Kidney (tissue), 14 donors: Measurements from ENCODE around the gene NME7. TPM values are rescaled to one million over a fixed set of nuclear protein-coding genes. Genes with fewer than 3 reads are reported as not detected.

Experiments used
- DNase-seq, 5 donors: peaks; one replicate each; pipeline ENCODE4 v3.0.0-alpha.2; 2013 to 2020
- FAIRE-seq: peaks from 2 replicates; lab custom pipeline; 2012; peaks lifted over from hg19 to GRCh38; lab: Jason Lieb, UNC
- H3K27ac ChIP-seq, 2 donors: one replicate each; pipeline ENCODE4 v1.7.0; 2013; ENCODE audit warnings: low read depth in 2 of 2, low read length in 2 of 2, inconsistent platforms in 1 of 2
- H3K27me3 ChIP-seq: one replicate; pipeline ENCODE4 v1.7.1; 2013; ENCODE audit warnings: low read length, inconsistent platforms; ENCODE audit not compliant: control insufficient read depth, insufficient read depth
- H3K36me3 ChIP-seq, 3 donors: one replicate each; pipeline versions ENCODE4 v1.7.0 to v1.7.1; 2013; ENCODE audit warnings: low read length in 3 of 3, control low read depth in 1 of 3, inconsistent platforms in 1 of 3; ENCODE audit not compliant: insufficient read depth in 3 of 3, control insufficient read depth in 2 of 3
- H3K4me1 ChIP-seq, 3 donors: one replicate each; pipeline versions ENCODE4 v1.7.0 to v1.7.1; 2013; ENCODE audit warnings: low read length in 3 of 3, inconsistent platforms in 1 of 3, low read depth in 1 of 3; ENCODE audit not compliant: control insufficient read depth in 2 of 3, insufficient read depth in 2 of 3
- H3K4me3 ChIP-seq, 3 donors: one replicate each; pipeline versions ENCODE4 v1.7.0 to v1.8.1; 2013; ENCODE audit warnings: low read length in 3 of 3, control low read depth in 1 of 3, inconsistent platforms in 1 of 3
- H3K9ac ChIP-seq, 3 donors: one replicate each; pipeline versions ENCODE4 v1.7.0 to v1.7.1; 2013; ENCODE audit warnings: low read length in 3 of 3, control low read depth in 1 of 3, inconsistent platforms in 1 of 3
- H3K9me3 ChIP-seq, 3 donors: one replicate each; pipeline versions ENCODE4 v1.7.0 to v1.7.1; 2013; ENCODE audit warnings: low read length in 3 of 3, control low read depth in 1 of 3, inconsistent platforms in 1 of 3; ENCODE audit not compliant: control insufficient read depth in 2 of 3, insufficient read depth in 1 of 3
- CTCF ChIP-seq: IDR thresholded peaks from 3 replicates; pipeline ENCODE4 v1.5.1; 2012; ENCODE audit warnings: mild to moderate bottlenecking, moderate library complexity, borderline replicate concordance; ENCODE audit not compliant: insufficient read depth; ENCODE audit errors: extremely low read depth
- intact Hi-C: fragments of 100-400 bp; cut with DNase I; formaldehyde crosslinking; loops from one replicate; pipeline ENCODE4 v1.11.1; 2022
- polyA plus RNA-seq: library from polyadenylated mRNA; stranded (reverse); fragments of 350-450 nt; fragmentation: Illumina TruSeq; extraction: RNeasy Lipid Tissue Mini Kit (QIAGEN cat#74804); gene quantifications from one replicate; pipeline ENCODE4 v1.2.3, GENCODE V29; 2014; ENCODE audit warnings: low read depth, low replicate concordance; ENCODE audit not compliant: insufficient read depth
- total RNA-seq: library from RNA; stranded (reverse); fragmentation: NEBNext Ultra II Directional; extraction: Animal tissue kit (Norgen Biotek cat#: 25700); gene quantifications from one replicate; pipeline ENCODE4 v1.2.1, GENCODE V29; 2021
- donor health status: control.
- donor health status: control.
- donor health status: control.
- donor health status: control.
- donor health status: control.
- donor health status: DM: yes; HTN: yes; CAD: no.
- donor health status: Normal renal cell carcinoma (clear cell type).

Gene NME7
- total and polyA plus RNA-seq, 2 donors from 2014 or later, result 13.7 to 31.9 TPM

DNA sequence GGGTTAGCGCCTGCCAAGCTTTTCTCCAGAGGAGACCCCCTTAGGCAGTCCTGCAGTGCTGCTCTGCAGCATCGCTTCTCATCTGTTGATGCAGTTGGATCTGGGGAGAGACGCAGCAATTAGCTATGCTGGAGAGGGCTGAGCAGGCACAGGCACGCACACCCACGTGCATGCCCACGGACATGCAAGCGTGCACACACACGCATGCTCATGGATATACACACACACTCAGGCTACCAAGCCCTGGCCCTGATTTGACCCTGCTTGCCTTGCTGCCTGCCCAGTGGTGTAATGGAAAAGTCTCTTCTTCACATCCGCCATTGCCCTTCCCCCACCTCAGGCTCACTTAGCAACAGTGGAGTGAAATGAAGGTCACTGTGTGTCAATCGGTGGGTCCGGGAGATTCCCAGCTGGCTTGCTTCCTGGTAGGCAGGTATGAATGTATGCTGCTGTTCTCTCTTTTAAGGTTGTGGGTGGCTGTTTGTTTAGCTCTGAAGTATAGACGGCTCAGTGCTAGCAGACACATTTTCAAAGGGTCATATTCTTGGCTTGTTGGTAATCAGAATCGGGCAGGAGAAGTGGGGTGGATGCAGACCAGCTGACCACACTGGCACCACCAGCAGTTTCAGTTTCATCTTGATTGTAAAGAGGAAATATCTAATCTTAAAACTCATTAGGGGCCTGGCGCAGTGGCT lies 251.6 kb downstream of the NME7 start:
- no peak for TF ChIP-seq CTCF
- Histone ChIP-seq H3K4me3 (peak overlapping the region in 2 of 3 donors; percentile 54 to 64), H3K9me3 (no peaks in the 10 kb centered on the region), H3K4me1 (peaks cover 5 to 59% (median 48%) of the 10 kb centered on the region in 3 donors), H3K9ac (peak overlapping the region in 2 of 3 donors; percentile 60 to 72), H3K36me3 (peaks cover 5 to 89% (median 55%) of the 10 kb centered on the region in 3 donors), H3K27me3 (no peaks in the 10 kb centered on the region), H3K27ac (peak overlapping the region; percentile 72 to 88)
- peak; percentile 55 to 90 (median 67) for DNase-seq
- no peak for FAIRE-seq
- intact Hi-C loops, result no loop called here

- FAIRE-seq, result no peak
- peak overlapping the region in 2 of 3 donors; percentile 4 to 88 for H3K4me3 ChIP-seq
- peaks cover 5 to 90% (median 48%) of the 10 kb centered on the region in 3 donors for H3K36me3 ChIP-seq
- no peak for TF ChIP-seq CTCF
- peaks cover 5 to 54% (median 38%) of the 10 kb centered on the region in 3 donors for H3K4me1 ChIP-seq
- no peaks in the 10 kb centered on the region for H3K27me3 ChIP-seq
- H3K9ac ChIP-seq, result peak overlapping the region in 2 of 3 donors; percentile 20 to 99
- intact Hi-C loops, result no loop called here
- no peak for DNase-seq
- no peaks in the 10 kb centered on the region for H3K9me3 ChIP-seq
- peak overlapping the region; percentile 75 to 86 for H3K27ac ChIP-seq
Measured at GRCh38 chr1:169113613-169114119, 253.9 kb downstream of the NME7 start.

GRCh38 chr1:169112241-169112640 lies 255.4 kb downstream of the NME7 start:
- FAIRE-seq (no peak), DNase-seq (no peak)
- no peak for TF ChIP-seq CTCF
- H3K4me3 ChIP-seq, result peak overlapping the region in 2 of 3 donors; percentile 88 to 100
- H3K9me3 ChIP-seq, result no peaks in the 10 kb centered on the region
- peak overlapping the region; percentile 75 to 89 for H3K27ac ChIP-seq
- no peaks in the 10 kb centered on the region for H3K27me3 ChIP-seq
- intact Hi-C loops, result no loop called here
- H3K4me1 ChIP-seq, result peaks cover 5 to 44% (median 39%) of the 10 kb centered on the region in 3 donors
- peaks cover 5 to 91% (median 47%) of the 10 kb centered on the region in 3 donors for H3K36me3 ChIP-seq
- H3K9ac ChIP-seq, result peak overlapping the region in 2 of 3 donors; percentile 78 to 99
